HepG2 (cell line): ENCODE measurements around the gene ATP8B1.

ENCODE experiments used
- CEBPB ChIP-seq: IDR thresholded peaks from 2 replicates; pipeline ENCODE4 v1.6.1; 2011; ENCODE audit warnings: low read depth, low read length, improper control_type of control experiment, borderline replicate concordance
- NR3C1 ChIP-seq: sonication (generic); formaldehyde crosslinking; IDR thresholded peaks from 2 replicates; pipeline ENCODE4 v1.4.0; 2020; ENCODE audit warnings: missing genetic modification reagents
- POLR2AphosphoS2 ChIP-seq: IDR thresholded peaks from 2 replicates; pipeline ENCODE4 v1.6.1; 2011; ENCODE audit warnings: low read depth, low read length, improper control_type of control experiment
- PRDM10 ChIP-seq: sonication (generic); formaldehyde crosslinking; IDR thresholded peaks from 2 replicates; pipeline ENCODE4 v1.4.0; 2020; ENCODE audit warnings: low read depth, missing genetic modification reagents
- SRF ChIP-seq: IDR thresholded peaks from 2 replicates; pipeline ENCODE4 v1.6.1; 2011; ENCODE audit warnings: mild to moderate bottlenecking, low read depth, low read length, moderate library complexity
- ZNF232 ChIP-seq: sonication (generic); formaldehyde crosslinking; IDR thresholded peaks from 2 replicates; pipeline ENCODE4 v1.4.0; 2020; ENCODE audit warnings: missing genetic modification reagents, borderline replicate concordance
- ZNF83 ChIP-seq: sonication (generic); formaldehyde crosslinking; IDR thresholded peaks from 2 replicates; pipeline ENCODE4 v1.4.0; 2020; ENCODE audit warnings: missing genetic modification reagents, mild to moderate bottlenecking, borderline replicate concordance

DNA sequence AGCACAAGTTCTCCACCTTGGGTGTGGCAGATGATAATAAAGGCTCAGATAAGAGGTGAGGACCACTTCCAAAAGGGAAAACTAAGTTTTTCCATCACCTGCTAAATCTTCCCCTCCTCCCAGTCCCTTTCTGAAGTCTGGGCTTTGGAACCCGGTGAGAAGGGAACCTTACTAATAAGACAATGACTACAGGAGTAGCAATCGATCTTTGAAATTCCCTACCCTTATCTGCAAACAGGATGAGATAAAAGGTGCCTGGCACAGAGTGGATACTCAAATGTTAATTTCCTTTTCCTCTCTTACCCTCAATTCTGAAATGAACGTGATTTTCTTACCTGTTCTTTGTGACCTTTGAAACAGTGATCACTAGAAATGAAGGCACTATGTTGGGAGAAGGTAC is 111.8 kb downstream of the ATP8B1 start:
- TF ChIP-seq PRDM10 (CRISPR knock-in tag) (no peak), POLR2AphosphoS2 (no peak), NR3C1 (no peak), SRF (no peak), ZNF232 (CRISPR knock-in tag) (no peak), ZNF83 (CRISPR knock-in tag) (no peak), CEBPB (no peak)
